Osteocyte (in vitro differentiated cells): ENCODE data around the gene SSTR3. TPM values are rescaled to one million over a fixed set of nuclear protein-coding genes. Genes with fewer than 3 reads are reported as not detected.
A peak's percentile ranks its signal among the peaks of the same experiment; 100 is the strongest.

Source experiments
- DNase-seq: peaks from one replicate; pipeline ENCODE4 v3.0.0; 2021; ENCODE audit warnings: mixed read lengths; ENCODE audit not compliant: unreplicated experiment; ENCODE audit errors: extremely low spot score
- H3K27ac Mint-ChIP-seq: one replicate; pipeline ENCODE4 v1.8.0; 2021; ENCODE audit warnings: mild to moderate bottlenecking, mixed read lengths; ENCODE audit not compliant: unreplicated experiment
- H3K27me3 Mint-ChIP-seq: one replicate; pipeline ENCODE4 v1.8.0; 2021; ENCODE audit warnings: mixed read lengths; ENCODE audit not compliant: unreplicated experiment
- H3K36me3 Mint-ChIP-seq: one replicate; pipeline ENCODE4 v1.8.0; 2021; ENCODE audit warnings: mixed read lengths; ENCODE audit not compliant: unreplicated experiment
- H3K4me1 Mint-ChIP-seq: one replicate; pipeline ENCODE4 v1.8.0; 2021; ENCODE audit warnings: mixed read lengths; ENCODE audit not compliant: unreplicated experiment
- H3K4me3 Mint-ChIP-seq: one replicate; pipeline ENCODE4 v1.8.0; 2021; ENCODE audit warnings: mild to moderate bottlenecking, moderate library complexity, mixed read lengths; ENCODE audit not compliant: unreplicated experiment
- H3K9me3 Mint-ChIP-seq: one replicate; pipeline ENCODE4 v1.8.0; 2021; ENCODE audit warnings: mixed read lengths; ENCODE audit not compliant: unreplicated experiment
- CTCF ChIP-seq: fragments of 200-600 bp; sonication (generic); IDR thresholded peaks from 2 replicates; pipeline ENCODE4 v1.5.0; 2021; ENCODE audit warnings: antibody characterized with exemption, mild to moderate bottlenecking, moderate library complexity
- total RNA-seq: library from RNA; stranded (reverse); gene quantifications from 2 replicates; pipeline ENCODE4 v1.2.1, GENCODE V29; 2021

Gene SSTR3
- total RNA-seq, 1 donor from 2014 or later = not detected

DNA sequence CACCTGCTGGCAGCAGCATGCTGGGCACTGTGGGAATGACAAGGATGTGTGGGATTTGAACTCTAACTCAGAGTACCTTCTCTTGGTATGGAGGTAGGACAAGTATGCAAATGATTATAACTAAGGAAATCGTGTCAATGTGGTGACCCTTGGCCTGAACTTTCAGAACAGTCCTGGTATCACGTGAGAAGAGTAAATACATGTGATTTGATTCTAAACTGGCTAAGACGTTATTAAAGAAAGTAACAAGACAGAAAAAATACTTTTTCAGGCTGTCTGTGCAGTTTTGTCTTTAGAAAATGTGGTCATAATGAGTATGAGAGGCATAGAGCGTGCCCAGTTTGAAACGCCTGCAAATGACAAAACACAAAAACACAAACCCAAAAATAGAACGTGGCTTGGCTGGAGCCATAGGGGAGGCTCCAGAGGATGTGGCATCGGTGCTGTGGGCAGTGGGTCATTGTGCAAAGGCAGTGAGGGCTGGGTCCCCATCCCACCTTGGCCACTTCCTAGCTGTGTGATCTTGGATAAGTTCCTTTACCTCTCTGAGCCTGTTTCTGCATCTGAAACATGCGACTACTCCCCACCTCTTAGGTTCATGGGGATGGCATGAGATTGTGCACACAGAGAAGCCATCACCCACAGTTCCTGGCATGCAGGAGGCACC lies 44.2 kb downstream of the SSTR3 start:
- H3K27ac Mint-ChIP-seq = no peak overlapping the region
- no peak for DNase-seq
- no peaks in the 10 kb centered on the region for H3K9me3 Mint-ChIP-seq
- H3K36me3 Mint-ChIP-seq = no peaks in the 10 kb centered on the region
- peaks cover 2% of the 10 kb centered on the region for H3K4me1 Mint-ChIP-seq
- peaks cover 30% of the 10 kb centered on the region for H3K27me3 Mint-ChIP-seq
- no peak for TF ChIP-seq CTCF
- no peak overlapping the region for H3K4me3 Mint-ChIP-seq

- Mint-ChIP-seq H3K27ac (no peak overlapping the region), H3K4me1 (peaks cover 2% of the 10 kb centered on the region), H3K9me3 (no peaks in the 10 kb centered on the region), H3K4me3 (no peak overlapping the region), H3K27me3 (peaks cover 31% of the 10 kb centered on the region), H3K36me3 (no peaks in the 10 kb centered on the region)
- no peak for TF ChIP-seq CTCF
- DNase-seq = no peak
Measured at GRCh38 chr22:37167176-37167980, 44.9 kb downstream of the SSTR3 start.

GRCh38 chr22:37166675-37167066 lies 45.6 kb downstream of the SSTR3 start:
- no peaks in the 10 kb centered on the region for H3K9me3 Mint-ChIP-seq
- H3K36me3 Mint-ChIP-seq = no peaks in the 10 kb centered on the region
- H3K4me1 Mint-ChIP-seq = peaks cover 2% of the 10 kb centered on the region
- no peak overlapping the region for H3K4me3 Mint-ChIP-seq
- peak; percentile 92 for DNase-seq
- H3K27ac Mint-ChIP-seq = no peak overlapping the region
- peak; percentile 93 for TF ChIP-seq CTCF
- peaks cover 27% of the 10 kb centered on the region for H3K27me3 Mint-ChIP-seq

- Mint-ChIP-seq H3K4me3 (no peak overlapping the region), H3K9me3 (no peaks in the 10 kb centered on the region)
Measured at GRCh38 chr22:37165940-37166674, 46.2 kb downstream of the SSTR3 start.

More at GRCh38 chr22:37165940-37166674, 46.2 kb downstream of the SSTR3 start:
- peaks cover 2% of the 10 kb centered on the region for H3K4me1 Mint-ChIP-seq
- H3K27ac Mint-ChIP-seq = no peak overlapping the region
- peaks cover 24% of the 10 kb centered on the region for H3K27me3 Mint-ChIP-seq
- DNase-seq = no peak
- TF ChIP-seq CTCF = no peak
- no peaks in the 10 kb centered on the region for H3K36me3 Mint-ChIP-seq
